Activated CD4-positive, CD25-positive, alpha-beta regulatory T cell treated with anti-CD3 and anti-CD28 coated beads, Interleukin-2, amount 50 U/mL, for 16 hours (primary cell): ENCODE results near the gene AMER2.

Experiments used
- DNase-seq: peaks from one replicate; pipeline ENCODE4 v3.0.0-alpha.2; 2020; ENCODE audit warnings: low read depth, low spot score

The AMER2 gene

GRCh38 chr13:25171517-25172302 lies at the start of gene AMER2:
Gene AMER2 (minus strand): TSS chr13:25172288. CDS start chr13:25171619, 669 bp downstream.
- no peak for DNase-seq

GRCh38 chr13:25218019-25218418 lies 45.9 kb upstream of the AMER2 start:
- no peak for DNase-seq

- DNase-seq, result no peak
Measured at GRCh38 chr13:25217023-25217885, 45.2 kb upstream of the AMER2 start.

- no peak for DNase-seq
Measured at GRCh38 chr13:25215253-25215575, 43.1 kb upstream of the AMER2 start.

- DNase-seq, result no peak
Measured at GRCh38 chr13:25214491-25215252, 42.6 kb upstream of the AMER2 start.

GRCh38 chr13:25213715-25214114 lies 41.6 kb upstream of the AMER2 start:
- no peak for DNase-seq

GRCh38 chr13:25210842-25211569 lies 38.9 kb upstream of the AMER2 start:
- no peak for DNase-seq

- DNase-seq, result no peak
Measured at GRCh38 chr13:25207291-25207810, 35.3 kb upstream of the AMER2 start.

- no peak for DNase-seq
Measured at GRCh38 chr13:25204863-25205262, 32.8 kb upstream of the AMER2 start.

- no peak for DNase-seq
Measured at GRCh38 chr13:25203127-25203740, 31.1 kb upstream of the AMER2 start.

GRCh38 chr13:25200783-25201182 lies 28.7 kb upstream of the AMER2 start:
- DNase-seq, result no peak

GRCh38 chr13:25198647-25199046 lies 26.6 kb upstream of the AMER2 start:
- no peak for DNase-seq

- no peak for DNase-seq
Measured at GRCh38 chr13:25196971-25197370, 24.9 kb upstream of the AMER2 start.

- no peak for DNase-seq
Measured at GRCh38 chr13:25192936-25193335, 20.8 kb upstream of the AMER2 start.

GRCh38 chr13:25192489-25192888 lies 20.4 kb upstream of the AMER2 start:
- DNase-seq, result no peak

GRCh38 chr13:25192052-25192451 lies 20.0 kb upstream of the AMER2 start:
- no peak for DNase-seq

GRCh38 chr13:25190771-25191170 lies 18.7 kb upstream of the AMER2 start:
- DNase-seq, result no peak

GRCh38 chr13:25190256-25190655 lies 18.2 kb upstream of the AMER2 start:
- no peak for DNase-seq

GRCh38 chr13:25187596-25187995 lies 15.5 kb upstream of the AMER2 start:
- DNase-seq, result no peak

- no peak for DNase-seq
Measured at GRCh38 chr13:25186187-25186586, 14.1 kb upstream of the AMER2 start.

- no peak for DNase-seq
Measured at GRCh38 chr13:25181597-25181996, 9.5 kb upstream of the AMER2 start.
